ENCODE measurements around the gene TULP4. TPM values are rescaled to one million over a fixed set of nuclear protein-coding genes. Genes with fewer than 3 reads are reported as not detected.
A peak's percentile ranks its signal among the peaks of the same experiment; 100 is the strongest.

TULP4 gene
- total RNA-seq, 4 donors from 2014 or later: 59.8 to 99.2 (median 88.6) TPM

GRCh38 chr6:158284876-158285655 is 27.2 kb upstream of the TULP4 start:
- H3K27ac ChIP-seq: peak overlapping the region in 2 of 4 donors; percentile 6 to 17
- DNase-seq (no peak), ATAC-seq (no peak)
- no peaks in the 10 kb centered on the region for H3K36me3 ChIP-seq
- H3K4me3 ChIP-seq: no peak overlapping the region
- no peaks in the 10 kb centered on the region for H3K27me3 ChIP-seq
- peaks cover 29 to 35% of the 10 kb centered on the region in 2 donors for H3K4me1 ChIP-seq
- no peak for TF ChIP-seq CTCF (IDR thresholded peaks at IDR 0.05 in 4 of 5, conservative IDR thresholded peaks at IDR 0.05 in 1 of 5)
- TF ChIP-seq POLR2A (IDR thresholded peaks at IDR 0.05): no peak
- H3K9me3 ChIP-seq: no peaks in the 10 kb centered on the region
- intact Hi-C loops (cut with DNase I; ENCODE audit: low total_unique reads) (no loop called here), in situ Hi-C loops (cut with MboI; ENCODE audit: low sequenced_read_pairs in 4 of 4) (no loop called here)

- H3K27ac ChIP-seq: peak overlapping the region in 1 of 4 donors; percentile 6
- H3K4me3 ChIP-seq: no peak overlapping the region
- in situ Hi-C loops (cut with MboI; ENCODE audit: low sequenced_read_pairs in 4 of 4): no loop called here
- H3K4me1 ChIP-seq: peaks cover 26 to 34% of the 10 kb centered on the region in 2 donors
- ATAC-seq (no peak), DNase-seq (no peak)
- no peaks in the 10 kb centered on the region for H3K27me3 ChIP-seq
- no peak for TF ChIP-seq CTCF (IDR thresholded peaks at IDR 0.05 in 4 of 5, conservative IDR thresholded peaks at IDR 0.05 in 1 of 5)
- no peak for TF ChIP-seq POLR2A (IDR thresholded peaks at IDR 0.05)
- no peaks in the 10 kb centered on the region for H3K36me3 ChIP-seq
- H3K9me3 ChIP-seq: no peaks in the 10 kb centered on the region
- intact Hi-C loops (cut with DNase I; ENCODE audit: low total_unique reads): no loop called here
Observed at GRCh38 chr6:158285656-158286021, 26.6 kb upstream of the TULP4 start.

- Histone ChIP-seq H3K9me3 (no peaks in the 10 kb centered on the region), H3K4me3 (no peak overlapping the region), H3K27ac (peak overlapping the region in 1 of 4 donors; percentile 30), H3K36me3 (no peaks in the 10 kb centered on the region), H3K27me3 (no peaks in the 10 kb centered on the region), H3K4me1 (peaks cover 31 to 42% of the 10 kb centered on the region in 2 donors)
- in situ Hi-C loops (cut with MboI; ENCODE audit: low sequenced_read_pairs in 4 of 4): no loop called here
- ATAC-seq: no peak
- TF ChIP-seq CTCF (IDR thresholded peaks at IDR 0.05 in 4 of 5, conservative IDR thresholded peaks at IDR 0.05 in 1 of 5) (no peak), POLR2A (IDR thresholded peaks at IDR 0.05) (no peak)
- intact Hi-C loops (cut with DNase I; ENCODE audit: low total_unique reads): no loop called here
- no peak for DNase-seq
Observed at GRCh38 chr6:158286413-158286812, 25.9 kb upstream of the TULP4 start.

- Histone ChIP-seq H3K27me3 (no peaks in the 10 kb centered on the region), H3K36me3 (no peaks in the 10 kb centered on the region), H3K4me1 (peaks cover 31 to 47% of the 10 kb centered on the region in 2 donors), H3K9me3 (no peaks in the 10 kb centered on the region), H3K4me3 (no peak overlapping the region), H3K27ac (peak overlapping the region in 1 of 4 donors; percentile 23)
- DNase-seq: no peak
- no peak for ATAC-seq
- TF ChIP-seq POLR2A (IDR thresholded peaks at IDR 0.05) (no peak), CTCF (IDR thresholded peaks at IDR 0.05 in 4 of 5, conservative IDR thresholded peaks at IDR 0.05 in 1 of 5) (no peak)
- in situ Hi-C loops (cut with MboI; ENCODE audit: low sequenced_read_pairs in 4 of 4): no loop called here
- intact Hi-C loops (cut with DNase I; ENCODE audit: low total_unique reads): no loop called here
Observed at GRCh38 chr6:158287047-158287446, 25.2 kb upstream of the TULP4 start.

Measured in gastrocnemius medialis (tissue), 4 donors.